Activated CD4-positive, alpha-beta T cell treated with anti-CD3 and anti-CD28 coated beads for 48 hours (primary cell): Measurements from ENCODE around the gene MLLT10.
"Not testable (repeated sequence)": the region's sequence is repeated elsewhere in the genome, so short reads cannot be mapped to it uniquely, and the experiment has no call there.

ENCODE experiments used
- DNase-seq: peaks from one replicate; pipeline ENCODE4 v3.0.0-alpha.2; 2020

Gene MLLT10

GRCh38 chr10:21707498-21707897 lies 173.5 kb downstream of the MLLT10 start:
- DNase-seq: no peak

GRCh38 chr10:21712975-21713374 lies 178.9 kb downstream of the MLLT10 start:
- DNase-seq: no peak

- DNase-seq: no peak
These were observed 181.6 kb downstream of the MLLT10 start for GRCh38 chr10:21715531-21716195.

GRCh38 chr10:21717437-21718054 lies 183.5 kb downstream of the MLLT10 start:
- not testable (repeated sequence) for DNase-seq

- DNase-seq: no peak
These were observed 185.5 kb downstream of the MLLT10 start for GRCh38 chr10:21719502-21719901.

GRCh38 chr10:21720090-21720489 lies 186.1 kb downstream of the MLLT10 start:
- no peak for DNase-seq

- DNase-seq: no peak
These were observed 187.1 kb downstream of the MLLT10 start for GRCh38 chr10:21721000-21721665.

GRCh38 chr10:21722209-21722608 lies 188.2 kb downstream of the MLLT10 start:
- DNase-seq: no peak

- DNase-seq: no peak
These were observed 190.1 kb downstream of the MLLT10 start for GRCh38 chr10:21724020-21724589.

GRCh38 chr10:21724687-21725367 lies 190.8 kb downstream of the MLLT10 start:
- peak; percentile 45 for DNase-seq

- DNase-seq: no peak
These were observed 192.7 kb downstream of the MLLT10 start for GRCh38 chr10:21726601-21727225.

- no peak for DNase-seq
These were observed 193.6 kb downstream of the MLLT10 start for GRCh38 chr10:21727452-21728168.

- no peak for DNase-seq
These were observed 194.6 kb downstream of the MLLT10 start for GRCh38 chr10:21728618-21729017.

GRCh38 chr10:21732067-21732772 lies 198.2 kb downstream of the MLLT10 start:
- DNase-seq: peak; percentile 61

- no peak for DNase-seq
These were observed 199.7 kb downstream of the MLLT10 start for GRCh38 chr10:21733710-21734109.

GRCh38 chr10:21737106-21737505 lies 203.1 kb downstream of the MLLT10 start:
- no peak for DNase-seq

- DNase-seq: no peak
These were observed 207.0 kb downstream of the MLLT10 start for GRCh38 chr10:21740989-21741388.

GRCh38 chr10:21742740-21743412 lies 208.8 kb downstream of the MLLT10 start:
- no peak for DNase-seq

- DNase-seq: no peak
These were observed 210.2 kb downstream of the MLLT10 start for GRCh38 chr10:21744223-21744622.

- DNase-seq: peak; percentile 13
These were observed 212.1 kb downstream of the MLLT10 start for GRCh38 chr10:21746118-21746517.

- DNase-seq: no peak
These were observed 213.8 kb downstream of the MLLT10 start for GRCh38 chr10:21747809-21748208.
